Measurements from ENCODE around the gene NFIA.

NFIA gene

GRCh38 chr1:61183471-61184039 is 101.2 kb downstream of the NFIA start:
- no peak for DNase-seq (ENCODE audit: low read depth)

- no peak for DNase-seq (ENCODE audit: low read depth)
Measured at GRCh38 chr1:61184040-61184713, 101.8 kb downstream of the NFIA start.

- DNase-seq (ENCODE audit: low read depth), result no peak
Measured at GRCh38 chr1:61184714-61185106, 102.3 kb downstream of the NFIA start.

GRCh38 chr1:61186753-61187152 is 104.4 kb downstream of the NFIA start:
- no peak for DNase-seq (ENCODE audit: low read depth)

- DNase-seq (ENCODE audit: low read depth), result no peak
Measured at GRCh38 chr1:61187352-61188086, 105.2 kb downstream of the NFIA start.

- DNase-seq (ENCODE audit: low read depth), result no peak
Measured at GRCh38 chr1:61190153-61190552, 107.8 kb downstream of the NFIA start.

- DNase-seq (ENCODE audit: low read depth), result no peak
Measured at GRCh38 chr1:61190618-61191432, 108.5 kb downstream of the NFIA start.

GRCh38 chr1:61191433-61191720 is 109.0 kb downstream of the NFIA start:
- DNase-seq (ENCODE audit: low read depth), result no peak

GRCh38 chr1:61192663-61193330 is 110.4 kb downstream of the NFIA start:
- DNase-seq (ENCODE audit: low read depth), result no peak

- no peak for DNase-seq (ENCODE audit: low read depth)
Measured at GRCh38 chr1:61193808-61194207, 111.4 kb downstream of the NFIA start.

GRCh38 chr1:61198554-61198953 is 116.2 kb downstream of the NFIA start:
- DNase-seq (ENCODE audit: low read depth), result no peak

GRCh38 chr1:61201035-61201434 is 118.7 kb downstream of the NFIA start:
- no peak for DNase-seq (ENCODE audit: low read depth)

- no peak for DNase-seq (ENCODE audit: low read depth)
Measured at GRCh38 chr1:61202854-61203598, 120.7 kb downstream of the NFIA start.

GRCh38 chr1:61204528-61204927 is 122.2 kb downstream of the NFIA start:
- no peak for DNase-seq (ENCODE audit: low read depth)

- no peak for DNase-seq (ENCODE audit: low read depth)
Measured at GRCh38 chr1:61207416-61207815, 125.1 kb downstream of the NFIA start.

- no peak for DNase-seq (ENCODE audit: low read depth)
Measured at GRCh38 chr1:61208172-61208571, 125.8 kb downstream of the NFIA start.

GRCh38 chr1:61208831-61209230 is 126.5 kb downstream of the NFIA start:
- no peak for DNase-seq (ENCODE audit: low read depth)

- DNase-seq (ENCODE audit: low read depth), result no peak
Measured at GRCh38 chr1:61210435-61211154, 128.2 kb downstream of the NFIA start.

- DNase-seq (ENCODE audit: low read depth), result no peak
Measured at GRCh38 chr1:61213245-61214011, 131.1 kb downstream of the NFIA start.

GRCh38 chr1:61215119-61215518 is 132.8 kb downstream of the NFIA start:
- DNase-seq (ENCODE audit: low read depth), result no peak

Data from activated gamma-delta T cell treated with anti-CD3 and anti-CD28 coated beads, Interleukin-2, amount 50 U/mL, for 16 hours (primary cell).